HepG2 (cell line): ENCODE data around the gene AKR1C4. TPM values are rescaled to one million over a fixed set of nuclear protein-coding genes. Genes with fewer than 3 reads are reported as not detected.
A peak's percentile ranks its signal among the peaks of the same experiment; 100 is the strongest.

ENCODE experiments used
- CENPT ChIP-seq: sonication (generic); formaldehyde crosslinking; IDR thresholded peaks from 2 replicates; pipeline ENCODE4 v1.8.0; 2022; ENCODE audit warnings: low read depth, mild to moderate bottlenecking, moderate library complexity, missing genetic modification reagents
- HMG20A ChIP-seq: IDR thresholded peaks from 2 replicates; pipeline ENCODE4 v1.6.1; 2016; ENCODE audit warnings: borderline replicate concordance
- HNRNPLL ChIP-seq: fragments of 200-400 bp; formaldehyde crosslinking; IDR thresholded peaks from 2 replicates; pipeline ENCODE4 v1.6.1; 2017; ENCODE audit warnings: mild to moderate bottlenecking, low read depth, low read length; ENCODE audit not compliant: poor library complexity, severe bottlenecking
- MYNN ChIP-seq: sonication (generic); formaldehyde crosslinking; IDR thresholded peaks from 2 replicates; pipeline ENCODE4 v1.4.0; 2020; ENCODE audit warnings: mild to moderate bottlenecking, low read depth, missing genetic modification reagents
- MZF1 ChIP-seq: sonication (generic); formaldehyde crosslinking; IDR thresholded peaks from 2 replicates; pipeline ENCODE4 v1.8.1; 2023; ENCODE audit warnings: mild to moderate bottlenecking, missing genetic modification reagents, borderline replicate concordance
- RXRB ChIP-seq: IDR thresholded peaks from 2 replicates; pipeline ENCODE4 v1.6.1; 2016; ENCODE audit warnings: borderline replicate concordance, missing genetic modification reagents, missing compliant biosample characterization
- SAFB2 ChIP-seq: sonication (generic); formaldehyde crosslinking; IDR thresholded peaks from 2 replicates; pipeline ENCODE4 v1.5.1; 2020; ENCODE audit warnings: missing genetic modification reagents, low read depth, mild to moderate bottlenecking, borderline replicate concordance
- SP5 ChIP-seq: IDR thresholded peaks from 2 replicates; pipeline ENCODE4 v1.6.1; 2016; ENCODE audit warnings: low read depth, borderline replicate concordance
- TBX2 ChIP-seq: sonication (generic); formaldehyde crosslinking; IDR thresholded peaks from 2 replicates; pipeline ENCODE4 v1.5.0; 2020; ENCODE audit warnings: missing genetic modification reagents, mild to moderate bottlenecking, borderline replicate concordance
- U2AF1 ChIP-seq: fragments of 200-400 bp; formaldehyde crosslinking; optimal IDR thresholded peaks from 2 replicates; pipeline ENCODE3; 2017; ENCODE audit warnings: mild to moderate bottlenecking, low read depth, low read length
- ZFP1 ChIP-seq: IDR thresholded peaks from 2 replicates; pipeline ENCODE4 v1.6.1; 2016
- ZNF749 ChIP-seq: sonication (generic); formaldehyde crosslinking; IDR thresholded peaks from 2 replicates; pipeline ENCODE4 v1.8.0; 2022; ENCODE audit warnings: mild to moderate bottlenecking, missing genetic modification reagents, moderate library complexity, borderline replicate concordance
- ZNF773 ChIP-seq: sonication (generic); formaldehyde crosslinking; IDR thresholded peaks from 2 replicates; pipeline ENCODE4 v1.4.0; 2020; ENCODE audit warnings: missing genetic modification reagents, borderline replicate concordance
- polyA plus RNA-seq, 8 experiments: library from polyadenylated mRNA; depleted of rRNA in 3 of 8; stranded (reverse) in 7 of 8; unstranded in 1 of 8; fragments of >200 nt; fragmentation: Illumina TruSeq in 4 of 8; extraction: Trizol in 4 of 8; gene quantifications; 2 replicates each; pipeline versions ENCODE4 v1.2.1 to v1.2.3, GENCODE V29; 2011 to 2016; ENCODE audit warnings: low read depth in 4 of 8, missing spikeins in 1 of 8, mixed read lengths in 1 of 8; ENCODE audit not compliant: insufficient read depth in 1 of 8
- total RNA-seq, 5 experiments: library from RNA; depleted of rRNA; stranded (reverse); fragments of >200 nt; fragmentation: Illumina TruSeq; extraction: Trizol; gene quantifications; 2 replicates each; pipeline ENCODE4 v1.2.3, GENCODE V29; 2016; ENCODE audit warnings: low read depth in 1 of 5
- TF ChIP-seq, protein P1 (sequence below), 2 experiments: IDR thresholded peaks; 2 replicates each; pipeline ENCODE4 v1.6.1; 2011 to 2012; ENCODE audit warnings: low read length in 2 of 2, borderline replicate concordance in 1 of 2, low read depth in 1 of 2, mild to moderate bottlenecking in 1 of 2, moderate library complexity in 1 of 2
- TF ChIP-seq, protein P2 (sequence below): sonication (generic); formaldehyde crosslinking; IDR thresholded peaks from 2 replicates; pipeline ENCODE4 v1.5.0; 2020; ENCODE audit warnings: mild to moderate bottlenecking, missing genetic modification reagents
- TF ChIP-seq, protein P3 (sequence below): sonication (generic); formaldehyde crosslinking; IDR thresholded peaks from 2 replicates; pipeline ENCODE4 v1.4.0; 2020; ENCODE audit warnings: mild to moderate bottlenecking, low read depth, missing genetic modification reagents
- TF ChIP-seq, protein P4 (sequence below): sonication (generic); formaldehyde crosslinking; IDR thresholded peaks from 2 replicates; pipeline ENCODE4 v1.4.0; 2020; ENCODE audit warnings: missing genetic modification reagents
- TF ChIP-seq, protein P5 (sequence below): sonication (generic); formaldehyde crosslinking; conservative IDR thresholded peaks from 2 replicates; pipeline ENCODE4 v1.4.0; 2020; ENCODE audit warnings: missing genetic modification reagents
- TF ChIP-seq, protein P6 (sequence below): IDR thresholded peaks from 2 replicates; pipeline ENCODE4 v1.6.1; 2018; ENCODE audit warnings: missing genetic modification reagents, mild to moderate bottlenecking, missing compliant biosample characterization

AKR1C4 gene
- total and polyA plus RNA-seq, 2 of the 13 experiments (the other 11 are each of a cell fraction or from before 2014, with no cell fraction given), result 0.18 to 1.3 TPM

DNA sequence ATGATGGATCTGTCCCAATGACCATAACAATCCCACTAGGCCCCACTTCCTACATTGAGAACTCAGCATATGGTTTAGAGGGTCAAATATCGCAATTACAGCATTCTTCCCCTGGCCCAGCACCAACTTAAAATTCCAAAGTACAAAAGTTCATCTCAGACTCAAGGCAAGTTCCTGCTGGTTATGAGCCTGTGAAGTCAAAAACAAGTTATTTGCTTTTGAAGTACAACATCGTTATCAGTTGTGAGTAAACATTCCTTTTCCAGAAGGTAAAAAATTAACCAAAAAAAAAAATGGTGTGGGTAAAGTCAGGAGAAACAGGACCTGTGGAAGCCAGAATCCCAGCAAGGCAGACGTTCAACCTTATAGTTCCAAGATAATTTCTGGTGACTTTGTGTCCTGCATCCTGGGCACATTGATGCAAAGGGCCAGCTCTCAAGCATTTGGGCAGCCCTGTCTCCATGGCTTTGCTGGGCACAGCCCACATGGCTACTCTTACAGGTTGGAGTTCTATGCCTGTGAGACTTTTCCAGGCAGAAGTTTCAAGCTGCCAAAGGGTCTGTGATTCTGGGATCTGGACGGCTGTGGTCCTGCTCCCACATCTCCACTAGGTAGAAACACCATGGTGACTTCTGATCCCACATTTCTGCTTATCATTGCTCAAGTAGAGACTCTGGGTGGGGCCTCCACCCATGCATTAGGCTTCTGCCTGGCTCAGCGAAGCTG is 49.2 kb upstream of the AKR1C4 start (continued):
- TF ChIP-seq MZF1 (CRISPR knock-in tag) (no peak), TBX2 (CRISPR knock-in tag) (peak; percentile 78), SAFB2 (CRISPR knock-in tag) (no peak), CENPT (CRISPR knock-in tag) (no peak), ZFP1 (CRISPR knock-in tag) (peak; percentile 85), ZNF773 (no peak), RXRB (peak; percentile 97), HNRNPLL (no peak), U2AF1 (no peak), MYNN (no peak), HMG20A (peak; percentile 96), ZNF749 (CRISPR knock-in tag) (no peak), SP5 (peak; percentile 63; the same call in 1 of the 2 replicates)
- TF ChIP-seq, protein P1, sequence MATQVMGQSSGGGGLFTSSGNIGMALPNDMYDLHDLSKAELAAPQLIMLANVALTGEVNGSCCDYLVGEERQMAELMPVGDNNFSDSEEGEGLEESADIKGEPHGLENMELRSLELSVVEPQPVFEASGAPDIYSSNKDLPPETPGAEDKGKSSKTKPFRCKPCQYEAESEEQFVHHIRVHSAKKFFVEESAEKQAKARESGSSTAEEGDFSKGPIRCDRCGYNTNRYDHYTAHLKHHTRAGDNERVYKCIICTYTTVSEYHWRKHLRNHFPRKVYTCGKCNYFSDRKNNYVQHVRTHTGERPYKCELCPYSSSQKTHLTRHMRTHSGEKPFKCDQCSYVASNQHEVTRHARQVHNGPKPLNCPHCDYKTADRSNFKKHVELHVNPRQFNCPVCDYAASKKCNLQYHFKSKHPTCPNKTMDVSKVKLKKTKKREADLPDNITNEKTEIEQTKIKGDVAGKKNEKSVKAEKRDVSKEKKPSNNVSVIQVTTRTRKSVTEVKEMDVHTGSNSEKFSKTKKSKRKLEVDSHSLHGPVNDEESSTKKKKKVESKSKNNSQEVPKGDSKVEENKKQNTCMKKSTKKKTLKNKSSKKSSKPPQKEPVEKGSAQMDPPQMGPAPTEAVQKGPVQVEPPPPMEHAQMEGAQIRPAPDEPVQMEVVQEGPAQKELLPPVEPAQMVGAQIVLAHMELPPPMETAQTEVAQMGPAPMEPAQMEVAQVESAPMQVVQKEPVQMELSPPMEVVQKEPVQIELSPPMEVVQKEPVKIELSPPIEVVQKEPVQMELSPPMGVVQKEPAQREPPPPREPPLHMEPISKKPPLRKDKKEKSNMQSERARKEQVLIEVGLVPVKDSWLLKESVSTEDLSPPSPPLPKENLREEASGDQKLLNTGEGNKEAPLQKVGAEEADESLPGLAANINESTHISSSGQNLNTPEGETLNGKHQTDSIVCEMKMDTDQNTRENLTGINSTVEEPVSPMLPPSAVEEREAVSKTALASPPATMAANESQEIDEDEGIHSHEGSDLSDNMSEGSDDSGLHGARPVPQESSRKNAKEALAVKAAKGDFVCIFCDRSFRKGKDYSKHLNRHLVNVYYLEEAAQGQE (IDR thresholded peaks at IDR 0.05; ENCODE audit: borderline replicate concordance in 1 of 2, low read depth in 1 of 2, low read length in 2 of 2), result peak in 1 of 2 experiments; percentile 5; a peak in 1 of 4 replicates
- TF ChIP-seq, protein P2, sequence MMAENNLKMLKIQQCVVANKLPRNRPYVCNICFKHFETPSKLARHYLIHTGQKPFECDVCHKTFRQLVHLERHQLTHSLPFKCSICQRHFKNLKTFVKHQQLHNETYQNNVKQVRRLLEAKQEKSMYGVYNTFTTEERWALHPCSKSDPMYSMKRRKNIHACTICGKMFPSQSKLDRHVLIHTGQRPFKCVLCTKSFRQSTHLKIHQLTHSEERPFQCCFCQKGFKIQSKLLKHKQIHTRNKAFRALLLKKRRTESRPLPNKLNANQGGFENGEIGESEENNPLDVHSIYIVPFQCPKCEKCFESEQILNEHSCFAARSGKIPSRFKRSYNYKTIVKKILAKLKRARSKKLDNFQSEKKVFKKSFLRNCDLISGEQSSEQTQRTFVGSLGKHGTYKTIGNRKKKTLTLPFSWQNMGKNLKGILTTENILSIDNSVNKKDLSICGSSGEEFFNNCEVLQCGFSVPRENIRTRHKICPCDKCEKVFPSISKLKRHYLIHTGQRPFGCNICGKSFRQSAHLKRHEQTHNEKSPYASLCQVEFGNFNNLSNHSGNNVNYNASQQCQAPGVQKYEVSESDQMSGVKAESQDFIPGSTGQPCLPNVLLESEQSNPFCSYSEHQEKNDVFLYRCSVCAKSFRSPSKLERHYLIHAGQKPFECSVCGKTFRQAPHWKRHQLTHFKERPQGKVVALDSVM (CRISPR knock-in tag), result 0 out of 2 replicates have a peak, but pooled peaks have one; percentile 13
- TF ChIP-seq, protein P3, sequence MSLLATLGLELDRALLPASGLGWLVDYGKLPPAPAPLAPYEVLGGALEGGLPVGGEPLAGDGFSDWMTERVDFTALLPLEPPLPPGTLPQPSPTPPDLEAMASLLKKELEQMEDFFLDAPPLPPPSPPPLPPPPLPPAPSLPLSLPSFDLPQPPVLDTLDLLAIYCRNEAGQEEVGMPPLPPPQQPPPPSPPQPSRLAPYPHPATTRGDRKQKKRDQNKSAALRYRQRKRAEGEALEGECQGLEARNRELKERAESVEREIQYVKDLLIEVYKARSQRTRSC, result 0 out of 2 replicates have a peak, but pooled peaks have one; percentile 39
- TF ChIP-seq, protein P4, sequence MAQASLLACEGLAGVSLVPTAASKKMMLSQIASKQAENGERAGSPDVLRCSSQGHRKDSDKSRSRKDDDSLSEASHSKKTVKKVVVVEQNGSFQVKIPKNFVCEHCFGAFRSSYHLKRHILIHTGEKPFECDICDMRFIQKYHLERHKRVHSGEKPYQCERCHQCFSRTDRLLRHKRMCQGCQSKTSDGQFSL, result 0 out of 2 replicates have a peak, but pooled peaks have one; percentile 10
- TF ChIP-seq, protein P5, sequence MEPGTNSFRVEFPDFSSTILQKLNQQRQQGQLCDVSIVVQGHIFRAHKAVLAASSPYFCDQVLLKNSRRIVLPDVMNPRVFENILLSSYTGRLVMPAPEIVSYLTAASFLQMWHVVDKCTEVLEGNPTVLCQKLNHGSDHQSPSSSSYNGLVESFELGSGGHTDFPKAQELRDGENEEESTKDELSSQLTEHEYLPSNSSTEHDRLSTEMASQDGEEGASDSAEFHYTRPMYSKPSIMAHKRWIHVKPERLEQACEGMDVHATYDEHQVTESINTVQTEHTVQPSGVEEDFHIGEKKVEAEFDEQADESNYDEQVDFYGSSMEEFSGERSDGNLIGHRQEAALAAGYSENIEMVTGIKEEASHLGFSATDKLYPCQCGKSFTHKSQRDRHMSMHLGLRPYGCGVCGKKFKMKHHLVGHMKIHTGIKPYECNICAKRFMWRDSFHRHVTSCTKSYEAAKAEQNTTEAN (CRISPR knock-in tag), result peak; percentile 82
- TF ChIP-seq, protein P6, sequence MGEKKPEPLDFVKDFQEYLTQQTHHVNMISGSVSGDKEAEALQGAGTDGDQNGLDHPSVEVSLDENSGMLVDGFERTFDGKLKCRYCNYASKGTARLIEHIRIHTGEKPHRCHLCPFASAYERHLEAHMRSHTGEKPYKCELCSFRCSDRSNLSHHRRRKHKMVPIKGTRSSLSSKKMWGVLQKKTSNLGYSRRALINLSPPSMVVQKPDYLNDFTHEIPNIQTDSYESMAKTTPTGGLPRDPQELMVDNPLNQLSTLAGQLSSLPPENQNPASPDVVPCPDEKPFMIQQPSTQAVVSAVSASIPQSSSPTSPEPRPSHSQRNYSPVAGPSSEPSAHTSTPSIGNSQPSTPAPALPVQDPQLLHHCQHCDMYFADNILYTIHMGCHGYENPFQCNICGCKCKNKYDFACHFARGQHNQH (CRISPR knock-in tag), result peak; percentile 79
